HFF-Myc (cell line): ENCODE results near the gene CEACAM1.

ENCODE experiments used
- DNase-seq: peaks from one replicate; pipeline ENCODE4 v3.0.0-alpha.2; 2011; ENCODE audit warnings: low read depth; ENCODE audit errors: extremely low read depth
- H3K4me3 ChIP-seq: replicated peaks from 2 replicates; pipeline ENCODE4 v1.5.1; 2011; ENCODE audit warnings: low read depth, mild to moderate bottlenecking, control low read depth, low read length
- TF ChIP-seq, protein P1 (sequence below): IDR thresholded peaks from 2 replicates; pipeline ENCODE4 v1.5.1; 2012; ENCODE audit warnings: mild to moderate bottlenecking, low read depth, low read length, control low read depth; ENCODE audit errors: missing control alignments

Gene CEACAM1

DNA sequence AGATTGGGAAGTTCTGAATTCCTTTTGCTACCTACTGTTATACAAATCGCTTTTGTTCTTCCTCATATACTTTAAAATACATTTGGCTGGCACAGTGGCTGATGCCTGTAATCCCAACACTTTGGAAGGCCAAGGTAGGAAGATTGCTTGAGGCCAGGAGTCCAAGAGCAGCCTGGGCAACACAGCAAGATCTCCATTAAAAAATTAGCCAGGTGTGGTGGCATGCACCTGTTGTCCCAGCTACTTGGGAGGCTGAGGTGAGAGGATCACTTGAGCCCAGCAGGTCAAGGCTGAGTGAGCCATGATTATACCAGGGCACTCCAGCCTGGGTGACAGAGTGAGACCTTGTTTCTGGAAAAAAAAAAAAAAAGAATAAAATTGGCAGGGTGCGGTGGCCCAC, 51.2 kb downstream of the CEACAM1 start:
- no peak overlapping the region for H3K4me3 ChIP-seq
- no peak for DNase-seq
- TF ChIP-seq, protein P1, sequence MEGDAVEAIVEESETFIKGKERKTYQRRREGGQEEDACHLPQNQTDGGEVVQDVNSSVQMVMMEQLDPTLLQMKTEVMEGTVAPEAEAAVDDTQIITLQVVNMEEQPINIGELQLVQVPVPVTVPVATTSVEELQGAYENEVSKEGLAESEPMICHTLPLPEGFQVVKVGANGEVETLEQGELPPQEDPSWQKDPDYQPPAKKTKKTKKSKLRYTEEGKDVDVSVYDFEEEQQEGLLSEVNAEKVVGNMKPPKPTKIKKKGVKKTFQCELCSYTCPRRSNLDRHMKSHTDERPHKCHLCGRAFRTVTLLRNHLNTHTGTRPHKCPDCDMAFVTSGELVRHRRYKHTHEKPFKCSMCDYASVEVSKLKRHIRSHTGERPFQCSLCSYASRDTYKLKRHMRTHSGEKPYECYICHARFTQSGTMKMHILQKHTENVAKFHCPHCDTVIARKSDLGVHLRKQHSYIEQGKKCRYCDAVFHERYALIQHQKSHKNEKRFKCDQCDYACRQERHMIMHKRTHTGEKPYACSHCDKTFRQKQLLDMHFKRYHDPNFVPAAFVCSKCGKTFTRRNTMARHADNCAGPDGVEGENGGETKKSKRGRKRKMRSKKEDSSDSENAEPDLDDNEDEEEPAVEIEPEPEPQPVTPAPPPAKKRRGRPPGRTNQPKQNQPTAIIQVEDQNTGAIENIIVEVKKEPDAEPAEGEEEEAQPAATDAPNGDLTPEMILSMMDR: no peak

DNA sequence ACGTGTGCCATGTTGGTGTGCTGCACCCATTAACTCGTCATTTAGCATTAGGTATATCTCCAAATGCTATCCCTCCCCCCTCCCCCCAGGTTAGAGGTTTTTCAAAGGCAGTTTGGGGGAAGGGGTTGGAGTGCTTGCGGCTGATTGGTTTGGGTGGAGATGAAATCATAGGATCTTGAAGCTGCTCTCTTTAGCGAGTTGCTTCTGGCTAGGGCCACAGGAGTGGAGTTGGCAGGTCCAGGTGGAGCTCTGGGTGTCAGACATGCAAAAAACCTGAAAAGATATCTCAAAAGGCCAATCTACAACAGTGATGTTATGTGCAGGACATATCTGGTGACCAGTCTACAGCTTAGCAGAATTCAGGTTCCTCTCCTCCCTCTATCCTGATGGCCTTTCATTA, 52.9 kb downstream of the CEACAM1 start:
- TF ChIP-seq, protein P1: no peak
- no peak overlapping the region for H3K4me3 ChIP-seq

DNA sequence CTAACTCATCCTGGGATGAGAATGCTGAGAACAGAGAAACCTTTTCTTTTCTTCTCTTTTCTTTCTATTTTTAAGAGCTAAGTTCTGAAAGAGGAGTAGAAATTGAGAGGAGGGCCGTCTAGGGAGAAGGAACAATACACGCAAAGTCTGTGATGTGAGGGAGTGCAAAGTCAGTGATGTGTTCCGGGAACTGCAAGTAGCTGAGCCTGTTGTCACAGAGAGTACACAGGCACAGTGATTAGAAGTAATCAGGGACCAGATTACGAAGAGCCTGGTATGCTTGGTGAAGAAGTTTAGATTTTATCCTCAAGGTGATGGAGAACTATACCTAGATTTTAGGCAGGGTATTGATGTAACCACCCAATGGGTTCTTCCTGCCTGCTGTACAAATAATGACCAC, 53.5 kb downstream of the CEACAM1 start:
- TF ChIP-seq, protein P1: no peak
- H3K4me3 ChIP-seq: no peak overlapping the region
- no peak for DNase-seq

More for the DNA sequence above, 52.9 kb downstream of the CEACAM1 start:
- DNase-seq: no peak

DNA sequence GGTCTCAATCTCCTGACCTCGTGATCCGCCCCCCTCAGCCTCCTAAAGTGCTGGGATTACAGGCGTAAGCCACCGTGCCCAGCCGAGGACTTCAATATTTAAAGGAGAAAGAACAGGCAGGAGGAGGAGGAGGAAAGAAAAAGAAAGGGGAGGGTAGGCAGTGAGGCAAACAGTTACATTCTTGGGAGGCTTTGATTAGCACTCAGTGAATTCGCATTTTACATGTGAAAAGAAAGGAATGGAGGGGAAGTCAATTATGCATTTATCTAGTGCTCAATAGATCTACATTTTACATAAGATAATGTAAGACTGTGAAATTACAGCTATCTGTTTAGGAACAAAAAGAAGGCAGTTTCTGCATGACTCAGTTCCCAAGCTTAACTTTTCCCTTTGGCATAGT, 54.6 kb downstream of the CEACAM1 start:
- DNase-seq: no peak
- no peak overlapping the region for H3K4me3 ChIP-seq
- TF ChIP-seq, protein P1: no peak

DNA sequence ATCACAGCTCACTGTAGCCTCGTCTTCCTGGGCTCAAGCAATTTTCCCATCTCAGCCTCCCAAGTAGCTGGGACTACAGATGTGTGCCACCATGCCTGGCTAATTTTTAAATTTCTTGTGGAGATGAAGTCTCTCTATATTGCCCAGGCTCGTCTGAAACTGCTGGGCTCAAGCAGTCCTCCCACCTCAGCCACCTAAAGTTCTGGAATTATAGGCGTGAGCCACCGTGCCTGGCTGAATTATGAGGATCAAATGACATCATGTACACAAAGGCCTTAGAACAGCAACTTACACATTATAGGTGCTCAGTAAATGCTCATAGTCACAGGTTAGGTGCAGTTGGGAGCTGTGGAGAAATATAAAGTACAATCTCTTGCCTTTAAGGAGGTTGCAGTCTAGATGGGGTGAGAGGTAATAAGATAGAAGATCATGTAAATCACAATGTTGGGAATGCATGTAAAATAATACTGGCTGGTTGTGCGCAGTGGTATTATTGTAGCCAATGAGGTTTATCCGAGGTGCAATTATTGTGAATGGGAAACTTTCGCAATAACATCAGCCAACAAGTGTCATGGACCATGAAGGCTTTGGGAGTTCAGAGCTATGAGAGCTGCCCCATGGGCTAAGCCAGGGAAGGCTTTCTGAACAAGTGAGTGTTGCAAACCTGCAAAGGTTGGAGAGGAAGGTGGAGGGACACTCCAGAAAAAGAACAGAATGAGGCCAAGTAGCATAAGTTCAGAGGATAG, 55.7 kb downstream of the CEACAM1 start:
- no peak overlapping the region for H3K4me3 ChIP-seq
- TF ChIP-seq, protein P1: no peak
- DNase-seq: no peak

DNA sequence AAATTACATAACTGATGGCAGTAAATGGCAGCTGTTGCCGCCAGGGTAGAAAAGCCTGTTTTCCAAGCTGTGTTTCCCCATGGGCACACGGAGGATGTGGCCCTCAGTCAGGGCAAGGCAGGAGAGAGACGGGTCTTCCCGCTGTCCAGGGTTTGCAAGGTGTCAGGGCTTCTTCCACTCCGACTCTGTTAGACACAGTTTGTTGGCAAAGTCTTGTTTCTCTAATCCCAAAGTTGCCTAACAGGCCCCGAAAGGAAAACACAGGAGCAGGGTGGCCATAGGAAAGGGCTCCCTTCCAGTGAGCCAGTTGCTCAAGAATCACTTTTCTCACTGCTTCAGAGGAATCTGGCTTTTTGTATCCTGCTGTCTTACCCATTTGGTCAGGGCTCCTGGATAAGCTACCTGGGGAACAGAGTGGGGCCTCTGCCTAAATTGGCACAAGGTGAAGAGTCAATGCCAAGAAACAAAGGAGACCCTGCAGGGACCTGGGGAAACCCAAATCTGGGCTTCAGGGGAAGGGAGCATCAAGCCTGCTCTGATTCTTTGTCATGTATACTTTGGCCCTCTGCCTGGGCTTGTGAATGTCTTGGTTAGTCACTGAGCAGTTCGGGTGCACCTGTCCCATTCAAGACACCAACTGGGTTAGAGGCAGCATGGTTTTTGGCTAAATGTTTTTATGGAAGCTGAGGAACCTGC, 56.6 kb downstream of the CEACAM1 start:
- DNase-seq: no peak
- TF ChIP-seq, protein P1: no peak
- no peak overlapping the region for H3K4me3 ChIP-seq
